ENCODE measurements around the gene CPLX4.

DNA sequence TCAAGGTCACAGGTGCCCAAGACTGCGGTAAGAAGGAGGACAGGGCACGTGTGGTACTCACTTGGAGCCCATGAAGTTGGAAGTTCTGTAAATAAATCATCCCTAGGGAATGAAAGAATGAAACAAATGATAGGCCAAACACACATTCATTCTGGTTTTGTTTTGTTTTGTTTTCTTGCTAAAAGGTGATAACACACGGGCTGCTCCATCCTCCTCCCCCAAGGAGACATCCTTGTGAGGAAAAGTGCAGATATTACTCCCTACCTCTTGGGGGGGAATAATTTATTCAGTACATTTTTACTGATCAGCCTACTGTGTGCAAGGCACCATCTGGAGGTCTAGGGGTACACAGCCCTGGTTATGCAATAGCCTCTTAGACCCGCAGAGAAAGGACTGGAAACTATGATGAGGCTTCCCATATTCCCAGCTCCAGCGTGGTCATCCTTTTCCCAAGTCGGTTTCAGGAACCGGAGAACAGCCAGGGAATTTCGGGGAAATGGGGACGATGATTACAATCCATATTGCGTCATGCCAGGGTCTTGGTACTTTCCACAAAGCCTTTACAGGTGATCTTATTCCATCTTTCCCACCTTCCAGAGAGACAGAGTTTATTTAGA is 51.5 kb downstream of the CPLX4 start:
- TF ChIP-seq, protein P1, sequence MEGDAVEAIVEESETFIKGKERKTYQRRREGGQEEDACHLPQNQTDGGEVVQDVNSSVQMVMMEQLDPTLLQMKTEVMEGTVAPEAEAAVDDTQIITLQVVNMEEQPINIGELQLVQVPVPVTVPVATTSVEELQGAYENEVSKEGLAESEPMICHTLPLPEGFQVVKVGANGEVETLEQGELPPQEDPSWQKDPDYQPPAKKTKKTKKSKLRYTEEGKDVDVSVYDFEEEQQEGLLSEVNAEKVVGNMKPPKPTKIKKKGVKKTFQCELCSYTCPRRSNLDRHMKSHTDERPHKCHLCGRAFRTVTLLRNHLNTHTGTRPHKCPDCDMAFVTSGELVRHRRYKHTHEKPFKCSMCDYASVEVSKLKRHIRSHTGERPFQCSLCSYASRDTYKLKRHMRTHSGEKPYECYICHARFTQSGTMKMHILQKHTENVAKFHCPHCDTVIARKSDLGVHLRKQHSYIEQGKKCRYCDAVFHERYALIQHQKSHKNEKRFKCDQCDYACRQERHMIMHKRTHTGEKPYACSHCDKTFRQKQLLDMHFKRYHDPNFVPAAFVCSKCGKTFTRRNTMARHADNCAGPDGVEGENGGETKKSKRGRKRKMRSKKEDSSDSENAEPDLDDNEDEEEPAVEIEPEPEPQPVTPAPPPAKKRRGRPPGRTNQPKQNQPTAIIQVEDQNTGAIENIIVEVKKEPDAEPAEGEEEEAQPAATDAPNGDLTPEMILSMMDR (tag by site-specific recombination; IDR thresholded peaks at IDR 0.05): no peak
- TF ChIP-seq TCF7L2 (IDR thresholded peaks at IDR 0.05; ENCODE audit: borderline replicate concordance, low read depth, low read length) (no peak), ZBTB20 (tag by site-specific recombination; IDR thresholded peaks at IDR 0.05) (no peak), ZNF24 (tag by site-specific recombination; IDR thresholded peaks at IDR 0.05) (no peak), ZIC2 (tag by site-specific recombination; IDR thresholded peaks at IDR 0.05) (no peak), ZNF138 (tag by site-specific recombination; IDR thresholded peaks at IDR 0.05; ENCODE audit: borderline replicate concordance) (no peak), YY1 (tag by site-specific recombination; IDR thresholded peaks at IDR 0.05) (no peak)
- TF ChIP-seq, protein P2, sequence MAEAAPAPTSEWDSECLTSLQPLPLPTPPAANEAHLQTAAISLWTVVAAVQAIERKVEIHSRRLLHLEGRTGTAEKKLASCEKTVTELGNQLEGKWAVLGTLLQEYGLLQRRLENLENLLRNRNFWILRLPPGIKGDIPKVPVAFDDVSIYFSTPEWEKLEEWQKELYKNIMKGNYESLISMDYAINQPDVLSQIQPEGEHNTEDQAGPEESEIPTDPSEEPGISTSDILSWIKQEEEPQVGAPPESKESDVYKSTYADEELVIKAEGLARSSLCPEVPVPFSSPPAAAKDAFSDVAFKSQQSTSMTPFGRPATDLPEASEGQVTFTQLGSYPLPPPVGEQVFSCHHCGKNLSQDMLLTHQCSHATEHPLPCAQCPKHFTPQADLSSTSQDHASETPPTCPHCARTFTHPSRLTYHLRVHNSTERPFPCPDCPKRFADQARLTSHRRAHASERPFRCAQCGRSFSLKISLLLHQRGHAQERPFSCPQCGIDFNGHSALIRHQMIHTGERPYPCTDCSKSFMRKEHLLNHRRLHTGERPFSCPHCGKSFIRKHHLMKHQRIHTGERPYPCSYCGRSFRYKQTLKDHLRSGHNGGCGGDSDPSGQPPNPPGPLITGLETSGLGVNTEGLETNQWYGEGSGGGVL (tag by site-specific recombination; IDR thresholded peaks at IDR 0.05): no peak
